UCSD-AML1 (cell line): ENCODE measurements around the gene SRSF6.
"Not testable (repeated sequence)": the region's sequence is repeated elsewhere in the genome, so short reads cannot be mapped to it uniquely, and the experiment has no call there.

Source experiments
- DNase-seq: peaks from one replicate; lab custom pipeline; 2025; ENCODE audit not compliant: unreplicated experiment; lab: John Stamatoyannopoulos, UW

Gene SRSF6

DNA sequence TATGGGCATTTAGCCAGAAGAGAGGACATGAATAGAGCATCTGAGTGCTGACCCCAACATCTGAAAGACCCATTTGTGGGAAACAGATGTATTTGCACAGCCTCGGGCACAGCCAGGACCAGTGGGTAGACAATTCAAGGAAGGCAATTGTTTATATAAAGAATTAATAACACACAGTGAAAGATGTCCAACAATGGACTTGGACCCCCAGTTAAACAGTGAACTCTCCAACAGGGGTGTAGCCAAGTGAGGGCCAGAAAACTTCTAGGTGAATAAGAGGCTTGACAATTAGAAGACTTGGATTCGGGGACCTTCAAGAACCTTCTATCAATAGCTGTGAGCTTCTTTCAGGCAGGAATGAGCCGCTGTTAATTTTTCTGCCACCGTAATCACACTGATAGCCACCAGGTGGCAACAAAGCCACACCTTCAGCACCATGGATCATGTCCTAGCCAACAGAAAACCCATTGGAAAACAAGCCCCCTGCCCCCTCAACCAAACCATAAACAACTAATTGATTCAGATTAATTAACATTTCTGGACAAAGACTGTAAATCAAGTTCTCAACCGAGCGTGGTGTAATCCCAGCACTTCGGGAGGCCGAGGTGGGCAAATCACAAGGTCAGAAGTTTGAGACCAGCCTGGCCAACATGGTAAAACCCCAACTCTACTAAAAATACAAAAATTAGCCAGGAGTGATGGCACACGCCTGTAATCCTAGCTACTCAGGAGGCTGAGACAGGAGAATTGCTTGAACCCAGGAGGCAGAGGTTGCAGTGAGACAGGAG is 8.8 kb upstream of the SRSF6 start:
- DNase-seq = peak; percentile 46

GRCh38 chr20:43450841-43451799 is 6.6 kb upstream of the SRSF6 start:
- DNase-seq = no peak

DNA sequence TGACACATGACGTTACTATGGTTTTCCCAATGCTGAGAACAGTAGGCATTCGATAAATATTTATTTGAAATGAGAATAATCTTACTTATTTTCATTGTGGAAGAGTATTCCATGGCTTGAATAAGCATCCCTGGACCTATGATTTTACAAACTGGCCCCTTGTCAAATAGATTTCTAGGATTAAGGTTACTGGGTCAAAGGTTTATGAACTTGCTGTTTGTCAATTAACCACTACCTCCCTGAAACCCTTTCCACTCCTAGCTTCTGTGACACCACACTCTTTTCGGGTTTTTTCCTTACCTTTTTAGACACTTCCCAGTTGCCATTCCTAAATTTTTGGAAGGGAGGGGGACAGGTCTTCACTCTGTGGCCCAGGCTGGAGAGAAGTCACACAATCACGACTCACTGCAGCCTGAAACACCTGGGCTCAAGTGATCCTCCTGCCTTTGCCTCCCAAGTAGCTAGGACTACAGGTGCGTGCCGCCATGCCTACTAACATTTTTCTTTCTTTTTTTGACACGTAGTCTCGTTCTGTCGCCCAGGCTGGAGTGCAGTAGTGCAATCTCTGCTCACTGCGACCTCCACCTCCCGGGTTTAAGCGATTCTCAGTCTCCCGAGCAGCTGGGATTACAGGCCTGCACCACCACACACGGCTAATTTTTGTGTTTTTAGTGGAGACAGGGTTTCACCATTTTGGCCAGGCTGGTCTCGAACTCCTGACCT is 5.1 kb upstream of the SRSF6 start:
- no peak for DNase-seq

- DNase-seq = not testable (repeated sequence)
Measured at GRCh38 chr20:43456252-43456651, 1.4 kb upstream of the SRSF6 start.

GRCh38 chr20:43456809-43457639 is 672 bp upstream of the SRSF6 start:
- DNase-seq = peak; percentile 89

DNA sequence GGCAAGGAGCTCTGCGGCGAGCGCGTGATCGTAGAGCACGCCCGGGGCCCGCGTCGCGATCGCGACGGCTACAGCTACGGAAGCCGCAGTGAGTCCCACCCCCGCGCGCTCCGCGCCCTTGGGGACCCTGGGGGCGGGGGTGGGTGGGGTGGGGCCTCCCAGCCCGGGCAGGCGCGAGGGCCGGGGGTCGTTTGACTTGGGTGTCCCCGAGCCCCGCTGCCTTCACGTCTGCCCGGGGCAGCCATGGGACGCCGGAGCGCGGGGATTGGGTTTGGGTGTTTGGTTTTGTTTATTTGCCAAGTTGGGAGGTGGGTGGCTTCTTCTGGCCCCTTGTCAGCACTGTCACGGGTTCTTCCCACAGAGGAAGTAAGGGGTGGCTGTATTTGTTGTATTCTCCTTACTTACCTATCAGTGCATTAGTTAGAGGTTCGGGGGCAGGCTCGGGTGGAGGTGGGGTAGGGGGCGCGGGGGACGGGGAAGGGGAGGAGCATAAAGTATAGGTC is 777 bp downstream of the SRSF6 start:
- DNase-seq = no peak

GRCh38 chr20:43459022-43459942 is 1.6 kb downstream of the SRSF6 start:
- DNase-seq = no peak

DNA sequence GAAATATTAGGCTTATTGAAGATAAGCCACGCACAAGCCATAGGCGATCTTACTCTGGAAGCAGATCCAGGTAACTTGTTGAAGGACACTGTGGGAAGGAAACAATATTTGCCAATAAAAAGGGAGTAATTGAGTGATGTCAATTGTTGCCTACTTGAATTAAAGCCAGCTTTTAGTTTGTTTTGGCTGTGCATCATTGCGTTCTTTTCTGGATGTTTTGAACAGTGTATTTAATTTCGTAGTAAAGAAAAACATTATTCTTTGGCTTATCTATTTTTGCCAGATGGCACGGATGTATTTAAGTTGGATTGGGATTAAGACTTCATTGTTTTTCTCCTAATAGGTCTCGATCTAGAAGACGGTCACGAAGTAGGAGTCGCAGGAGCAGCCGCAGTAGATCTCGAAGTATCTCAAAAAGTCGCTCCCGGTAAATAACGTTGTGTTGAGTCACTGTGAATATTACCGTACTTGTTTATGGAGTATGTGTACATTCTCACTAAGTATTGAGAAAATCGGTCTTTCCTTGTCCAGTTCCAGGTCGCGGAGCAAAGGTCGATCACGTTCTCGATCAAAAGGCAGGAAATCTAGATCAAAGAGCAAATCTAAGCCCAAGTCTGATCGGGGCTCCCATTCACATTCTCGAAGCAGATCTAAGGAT is 2.6 kb downstream of the SRSF6 start:
- DNase-seq = no peak

DNA sequence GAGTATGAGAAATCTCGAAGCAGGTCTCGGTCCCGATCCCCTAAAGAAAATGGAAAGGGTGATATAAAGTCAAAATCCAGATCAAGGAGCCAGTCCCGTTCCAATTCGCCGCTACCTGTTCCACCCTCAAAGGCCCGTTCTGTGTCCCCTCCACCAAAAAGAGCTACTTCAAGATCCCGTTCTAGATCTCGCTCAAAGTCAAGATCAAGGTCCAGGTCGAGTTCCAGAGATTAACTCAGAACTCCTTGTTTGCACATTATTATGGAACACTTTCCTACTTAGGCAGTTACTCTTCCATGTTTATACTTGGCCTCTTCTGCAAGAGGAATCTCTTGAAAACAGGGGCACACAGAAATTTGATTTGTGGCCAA is 3.1 kb downstream of the SRSF6 start:
- no peak for DNase-seq

- no peak for DNase-seq
Measured at GRCh38 chr20:43461894-43462659, 4.4 kb downstream of the SRSF6 start.

GRCh38 chr20:43462660-43463526 is 5.2 kb downstream of the SRSF6 start:
- DNase-seq = no peak

DNA sequence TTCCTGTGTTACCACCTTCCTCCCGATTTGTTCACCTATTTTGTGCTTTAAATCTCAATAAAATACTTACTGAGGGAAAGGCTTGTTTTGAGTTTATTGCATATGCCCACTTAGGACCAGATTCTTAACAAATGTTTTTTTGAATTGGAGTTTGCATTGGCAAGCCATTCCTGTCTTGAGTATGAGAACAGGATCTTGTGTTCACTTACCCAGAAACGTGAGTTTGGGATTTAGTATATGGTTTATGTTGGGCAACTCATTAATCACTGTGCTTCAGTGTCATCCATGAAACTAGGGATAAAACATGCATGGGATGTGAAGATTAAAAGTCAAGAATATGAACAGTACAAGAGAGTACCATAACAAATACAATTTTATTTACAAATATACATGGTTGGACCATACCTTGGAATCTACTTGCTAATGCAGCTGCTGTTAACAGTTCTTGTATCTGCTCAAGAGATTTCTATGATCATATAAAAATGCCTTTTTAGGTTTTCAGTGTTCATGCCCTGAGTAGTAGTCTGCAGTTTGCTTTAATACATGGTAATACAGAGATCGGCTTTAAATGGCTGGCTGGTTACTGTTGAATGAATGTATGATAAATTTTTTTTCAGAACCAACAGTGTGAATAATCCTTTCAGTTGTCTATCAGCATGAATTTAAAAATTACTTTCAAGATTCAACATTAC is 6.0 kb downstream of the SRSF6 start:
- DNase-seq = no peak

- DNase-seq = no peak
Measured at GRCh38 chr20:43464219-43464790, 6.6 kb downstream of the SRSF6 start.

DNA sequence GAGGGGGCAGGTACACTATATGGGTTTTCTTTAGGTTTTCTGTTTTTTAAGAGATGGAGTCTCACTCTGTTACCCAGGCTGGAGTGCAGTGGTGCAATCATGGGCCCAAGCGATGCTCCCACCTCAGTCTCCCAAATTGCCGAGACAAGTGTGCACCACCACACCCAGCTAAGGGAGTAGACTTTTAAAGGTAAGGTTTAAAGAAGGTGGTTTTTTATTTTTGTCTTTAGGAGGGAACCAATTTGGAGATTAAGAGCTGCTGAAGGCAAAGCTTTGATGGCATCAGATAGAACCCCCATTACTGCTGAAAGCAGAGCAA is 7.9 kb downstream of the SRSF6 start:
- no peak for DNase-seq

DNA sequence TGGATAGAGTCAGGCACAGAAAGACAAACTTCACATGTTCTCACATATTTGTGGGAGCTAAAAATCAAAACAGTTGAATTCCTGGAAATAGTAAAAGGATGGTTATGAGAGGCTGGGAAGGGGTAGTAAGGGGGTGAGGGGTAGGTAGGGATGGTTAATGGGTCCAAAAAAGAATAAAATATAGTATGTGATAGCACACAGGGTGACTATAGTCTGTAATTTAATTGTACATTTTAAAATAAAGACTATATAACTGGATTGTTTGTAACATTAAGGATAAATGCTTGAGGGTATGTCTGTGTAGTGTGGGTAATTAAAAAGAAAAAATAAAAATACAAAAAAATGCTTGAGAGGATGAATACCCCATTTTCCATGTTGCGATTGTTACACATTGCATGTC is 9.9 kb downstream of the SRSF6 start:
- no peak for DNase-seq

GRCh38 chr20:43472671-43473380 is 15.1 kb downstream of the SRSF6 start:
- DNase-seq = no peak
